AG09319 (cell line): ENCODE results near the gene PRKG1.

Source experiments
- DNase-seq: peaks from one replicate; pipeline ENCODE4 v3.0.0-alpha.2; 2010; ENCODE audit warnings: low read depth; ENCODE audit errors: extremely low read depth
- TF ChIP-seq, protein P1 (sequence below): IDR thresholded peaks from 2 replicates; pipeline ENCODE4 v1.5.1; 2011; ENCODE audit warnings: low read depth, mild to moderate bottlenecking, inconsistent platforms, low read length, moderate library complexity

The PRKG1 gene

DNA sequence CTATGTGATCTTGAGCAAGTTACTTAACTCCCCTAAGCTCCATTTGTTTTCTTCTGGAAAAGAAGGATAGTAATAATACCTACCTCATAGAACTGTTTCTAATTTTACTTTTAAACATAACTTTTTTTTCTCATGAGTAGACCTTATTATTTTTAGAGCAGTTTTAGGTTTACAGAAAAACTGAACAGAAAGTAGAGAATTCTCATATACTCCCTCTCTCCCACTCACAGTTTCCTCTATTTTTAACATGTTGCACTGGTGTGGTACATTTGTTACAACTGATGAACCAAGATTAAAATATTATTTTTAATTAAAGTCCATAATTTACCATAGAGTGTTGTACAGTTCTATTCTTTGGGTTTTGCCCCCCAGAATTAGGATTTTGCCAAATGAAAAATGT is 846.4 kb downstream of the PRKG1 start:
- DNase-seq, result no peak
- TF ChIP-seq, protein P1, sequence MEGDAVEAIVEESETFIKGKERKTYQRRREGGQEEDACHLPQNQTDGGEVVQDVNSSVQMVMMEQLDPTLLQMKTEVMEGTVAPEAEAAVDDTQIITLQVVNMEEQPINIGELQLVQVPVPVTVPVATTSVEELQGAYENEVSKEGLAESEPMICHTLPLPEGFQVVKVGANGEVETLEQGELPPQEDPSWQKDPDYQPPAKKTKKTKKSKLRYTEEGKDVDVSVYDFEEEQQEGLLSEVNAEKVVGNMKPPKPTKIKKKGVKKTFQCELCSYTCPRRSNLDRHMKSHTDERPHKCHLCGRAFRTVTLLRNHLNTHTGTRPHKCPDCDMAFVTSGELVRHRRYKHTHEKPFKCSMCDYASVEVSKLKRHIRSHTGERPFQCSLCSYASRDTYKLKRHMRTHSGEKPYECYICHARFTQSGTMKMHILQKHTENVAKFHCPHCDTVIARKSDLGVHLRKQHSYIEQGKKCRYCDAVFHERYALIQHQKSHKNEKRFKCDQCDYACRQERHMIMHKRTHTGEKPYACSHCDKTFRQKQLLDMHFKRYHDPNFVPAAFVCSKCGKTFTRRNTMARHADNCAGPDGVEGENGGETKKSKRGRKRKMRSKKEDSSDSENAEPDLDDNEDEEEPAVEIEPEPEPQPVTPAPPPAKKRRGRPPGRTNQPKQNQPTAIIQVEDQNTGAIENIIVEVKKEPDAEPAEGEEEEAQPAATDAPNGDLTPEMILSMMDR, result no peak

DNA sequence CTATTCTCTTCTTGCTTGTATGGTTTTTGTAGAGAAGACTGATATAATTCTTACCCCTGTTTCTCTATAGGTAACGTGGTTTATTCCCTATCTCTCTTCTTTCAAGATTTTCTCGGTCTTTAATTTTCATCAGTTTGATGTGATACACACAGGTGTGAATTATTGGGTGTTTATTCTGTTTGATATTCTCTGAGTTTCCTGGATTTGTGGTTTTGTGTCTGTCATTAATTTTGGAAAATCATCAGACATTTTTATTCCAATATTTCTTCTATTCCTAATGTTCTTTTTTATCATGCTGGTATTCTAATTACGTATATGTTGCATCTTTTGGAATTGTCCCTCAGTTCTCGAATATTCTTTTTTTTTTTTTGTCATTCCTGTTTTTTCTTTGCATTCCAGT is 850.1 kb downstream of the PRKG1 start:
- TF ChIP-seq, protein P1, result no peak
- no peak for DNase-seq

DNA sequence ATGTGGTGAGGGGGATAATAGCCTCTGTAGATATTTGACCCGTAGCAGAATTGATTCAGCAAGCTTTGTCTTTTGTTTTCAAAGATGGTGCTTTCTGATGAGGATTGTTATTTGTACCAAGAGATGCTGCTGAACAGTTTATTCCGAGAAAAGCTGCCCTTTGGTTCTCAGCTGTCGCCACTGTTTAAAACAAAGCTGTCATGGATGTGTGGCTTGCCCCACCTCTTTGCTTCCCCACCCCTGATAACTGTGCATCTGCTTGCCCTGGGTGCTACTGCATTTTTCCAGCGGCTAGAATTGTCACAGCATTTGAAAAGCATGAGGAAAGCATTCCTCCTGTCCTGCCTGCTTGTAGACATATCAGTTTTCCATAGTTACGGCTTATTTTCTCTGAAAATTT is 852.0 kb downstream of the PRKG1 start:
- DNase-seq, result no peak
- TF ChIP-seq, protein P1, result no peak

DNA sequence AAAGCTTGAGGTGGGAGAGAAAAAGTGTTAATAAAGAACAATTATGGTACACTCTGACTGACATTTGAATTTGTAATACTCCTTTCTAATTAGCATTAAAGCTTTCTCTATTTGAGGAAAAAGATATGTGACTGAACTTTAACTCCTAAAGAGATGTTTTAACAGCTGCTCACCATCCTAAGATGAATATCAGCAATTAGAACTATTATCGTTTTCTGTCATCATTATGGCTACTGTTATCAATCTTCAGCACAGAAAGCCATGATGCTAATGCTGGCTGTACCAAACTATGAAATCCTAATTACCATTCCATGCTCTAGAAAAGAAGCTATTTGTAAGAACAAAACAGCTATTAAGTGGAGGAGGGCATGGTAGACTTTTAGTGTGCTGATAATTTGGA is 853.9 kb downstream of the PRKG1 start:
- no peak for DNase-seq
- TF ChIP-seq, protein P1, result no peak

DNA sequence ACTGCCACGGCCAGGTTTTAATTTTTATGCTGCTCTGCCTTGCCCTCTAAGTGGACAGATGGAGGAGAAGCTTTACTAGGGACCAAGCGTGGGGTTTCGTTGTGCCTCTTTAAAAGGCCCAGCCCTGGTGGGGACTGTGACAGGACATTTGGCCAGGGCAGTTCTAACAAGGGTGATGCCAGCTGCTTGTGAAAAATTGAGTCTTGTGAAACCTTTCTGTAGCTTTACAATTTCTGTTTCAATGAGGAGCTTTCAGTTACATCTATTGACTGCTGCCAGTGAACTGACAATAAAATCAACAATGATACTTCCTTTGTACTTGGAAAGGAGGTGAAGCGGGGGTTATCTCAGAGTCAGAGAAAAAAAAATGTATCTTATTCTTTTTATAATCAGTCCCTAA is 858.2 kb downstream of the PRKG1 start:
- DNase-seq, result no peak
- TF ChIP-seq, protein P1, result no peak

DNA sequence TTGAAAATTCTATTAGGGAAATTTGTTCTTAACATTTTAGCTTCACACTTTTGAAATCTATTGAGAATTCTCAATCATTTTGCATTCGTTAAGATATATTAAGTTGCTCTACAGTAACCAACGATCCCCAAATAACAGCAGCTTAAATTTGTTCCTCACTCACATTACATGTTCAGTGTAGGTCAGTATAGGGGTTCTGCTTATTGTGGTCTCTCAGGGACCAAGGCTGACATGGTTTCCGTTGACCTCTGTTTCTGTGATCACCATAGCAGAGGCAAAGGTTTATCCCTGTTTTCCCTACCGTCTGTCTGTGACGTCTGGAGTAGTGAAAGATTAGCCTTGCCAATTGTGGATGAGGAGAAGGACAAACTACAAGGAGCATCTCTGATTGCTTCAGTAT is 860.1 kb downstream of the PRKG1 start:
- DNase-seq, result no peak
- TF ChIP-seq, protein P1, result no peak

DNA sequence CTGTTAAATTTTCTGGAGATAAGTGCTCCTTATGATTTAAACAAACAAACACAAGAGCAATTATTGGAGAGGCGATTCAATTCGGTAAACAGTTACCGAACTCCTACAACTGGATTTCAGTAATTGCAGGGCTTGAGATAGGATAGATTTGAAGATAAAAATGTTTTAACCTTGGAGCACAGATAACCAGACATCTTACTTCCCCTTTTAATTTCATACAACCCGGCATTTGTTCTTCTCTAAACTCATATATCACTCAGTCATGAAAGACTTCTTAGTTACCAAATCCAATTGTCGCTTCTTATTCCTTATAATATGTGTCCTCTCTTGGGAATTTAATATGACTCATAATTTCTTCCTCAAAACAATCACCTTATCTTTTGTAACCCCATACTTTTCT is 861.1 kb downstream of the PRKG1 start:
- TF ChIP-seq, protein P1, result no peak
- DNase-seq, result no peak
